ENCODE data around the gene ACKR4.
"Not testable (repeated sequence)": the region's sequence is repeated elsewhere in the genome, so short reads cannot be mapped to it uniquely, and the experiment has no call there.

Gene ACKR4

DNA sequence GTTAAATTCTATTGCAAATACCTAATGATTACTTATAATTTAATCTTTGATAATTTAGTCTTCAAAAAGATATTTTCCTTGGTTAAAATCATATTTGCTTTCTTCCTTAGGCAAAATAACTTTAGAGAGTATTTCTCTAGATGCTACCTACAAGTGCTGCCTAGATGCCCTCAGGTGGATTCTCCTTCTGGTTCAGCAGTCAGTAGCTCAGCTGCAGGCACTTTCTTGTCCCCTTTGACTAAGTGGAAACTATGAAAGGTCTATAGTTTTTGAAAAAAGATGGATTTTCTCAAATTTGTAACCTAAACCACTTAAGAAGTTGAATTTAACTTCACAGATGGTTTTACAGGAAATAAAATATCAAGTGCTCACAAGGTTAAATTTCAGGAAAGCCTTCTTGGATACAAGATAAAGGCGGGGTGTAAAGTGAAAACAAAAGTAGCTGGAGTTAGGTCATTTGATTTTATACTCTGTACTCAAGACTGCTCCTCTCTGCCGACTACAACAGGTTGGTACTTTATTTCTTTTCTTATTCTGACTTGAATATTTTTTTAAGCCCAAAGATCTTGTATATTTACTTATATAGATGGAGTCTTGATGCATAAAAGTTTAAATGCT lies at the start of gene ACKR4:
TSS of gene ACKR4 (plus strand) at position 455 of the 618 bp plus-strand sequence. CDS start 3,128 bp downstream, outside the sequence.
- DNase-seq = no peak

GRCh38 chr3:132549169-132549568 lies 47.9 kb upstream of the ACKR4 start:
- DNase-seq = no peak

DNA sequence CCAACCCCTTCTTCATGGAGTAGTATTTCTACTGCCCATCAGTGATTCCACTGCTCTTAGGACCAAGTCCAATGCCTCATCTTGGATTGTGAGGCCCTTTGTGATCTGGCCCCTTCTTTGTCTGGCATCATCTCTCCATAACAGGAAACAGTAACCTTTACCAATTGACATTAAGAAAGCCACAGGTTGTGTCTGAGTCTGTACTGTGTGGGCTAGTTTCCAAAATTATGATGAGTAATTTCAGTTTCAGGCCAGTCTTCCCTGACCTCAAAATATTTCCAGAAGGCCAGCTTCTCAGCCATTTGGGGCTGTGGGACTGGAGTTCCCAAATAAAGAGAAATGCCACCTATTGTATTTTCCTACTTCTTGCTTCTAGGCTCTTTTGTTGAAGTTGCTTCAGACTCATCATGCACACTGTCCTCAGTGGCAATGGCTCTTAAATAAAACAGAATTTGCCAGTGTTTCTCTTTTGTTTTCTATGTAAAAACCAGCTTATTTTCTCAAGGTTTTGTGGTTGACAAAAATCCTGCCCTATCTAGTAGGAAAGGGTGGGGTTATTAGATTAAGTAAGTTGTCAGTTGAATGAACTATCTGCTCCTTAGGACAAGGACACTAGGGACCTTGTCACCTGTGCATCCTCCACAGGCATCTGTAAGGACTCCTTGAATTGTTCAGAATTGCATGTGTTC lies 47.0 kb upstream of the ACKR4 start:
- no peak for DNase-seq

DNA sequence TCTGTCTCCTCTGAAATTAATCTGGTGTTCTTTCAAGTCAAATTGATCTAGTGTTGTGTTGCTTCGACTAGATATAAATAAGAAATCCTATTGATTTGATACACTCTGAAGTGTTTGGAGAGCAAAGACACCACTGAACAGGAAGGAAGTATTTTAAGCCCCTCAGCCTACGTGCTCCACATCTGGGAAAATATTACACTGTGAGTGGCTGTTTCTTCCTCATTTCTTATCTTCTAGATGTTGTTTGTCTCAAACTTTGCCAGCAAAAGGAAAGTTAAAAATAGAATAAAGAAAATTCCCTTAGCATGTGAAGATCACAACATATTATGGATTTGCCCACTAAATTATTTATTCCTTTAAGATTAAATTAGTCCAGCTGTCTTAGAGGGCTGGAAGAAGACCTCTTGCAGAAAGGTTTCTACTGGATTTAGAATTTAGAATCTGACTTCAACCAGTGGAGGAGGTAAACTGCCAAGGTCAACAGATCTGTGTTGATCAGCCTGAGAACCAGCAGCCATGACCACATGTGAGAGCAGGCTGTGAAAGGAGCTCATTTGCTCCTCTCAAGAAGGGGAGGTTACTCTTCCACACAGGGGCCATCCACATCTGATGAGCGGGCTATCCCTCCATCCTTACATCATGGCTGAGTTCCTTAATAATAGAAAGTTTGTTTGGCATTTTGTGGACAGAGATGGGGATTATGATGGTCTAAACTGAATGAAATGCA lies 46.3 kb upstream of the ACKR4 start:
- no peak for DNase-seq

- no peak for DNase-seq
These were observed 43.2 kb upstream of the ACKR4 start for GRCh38 chr3:132553826-132554225.

GRCh38 chr3:132554437-132554836 lies 42.6 kb upstream of the ACKR4 start:
- DNase-seq = no peak

DNA sequence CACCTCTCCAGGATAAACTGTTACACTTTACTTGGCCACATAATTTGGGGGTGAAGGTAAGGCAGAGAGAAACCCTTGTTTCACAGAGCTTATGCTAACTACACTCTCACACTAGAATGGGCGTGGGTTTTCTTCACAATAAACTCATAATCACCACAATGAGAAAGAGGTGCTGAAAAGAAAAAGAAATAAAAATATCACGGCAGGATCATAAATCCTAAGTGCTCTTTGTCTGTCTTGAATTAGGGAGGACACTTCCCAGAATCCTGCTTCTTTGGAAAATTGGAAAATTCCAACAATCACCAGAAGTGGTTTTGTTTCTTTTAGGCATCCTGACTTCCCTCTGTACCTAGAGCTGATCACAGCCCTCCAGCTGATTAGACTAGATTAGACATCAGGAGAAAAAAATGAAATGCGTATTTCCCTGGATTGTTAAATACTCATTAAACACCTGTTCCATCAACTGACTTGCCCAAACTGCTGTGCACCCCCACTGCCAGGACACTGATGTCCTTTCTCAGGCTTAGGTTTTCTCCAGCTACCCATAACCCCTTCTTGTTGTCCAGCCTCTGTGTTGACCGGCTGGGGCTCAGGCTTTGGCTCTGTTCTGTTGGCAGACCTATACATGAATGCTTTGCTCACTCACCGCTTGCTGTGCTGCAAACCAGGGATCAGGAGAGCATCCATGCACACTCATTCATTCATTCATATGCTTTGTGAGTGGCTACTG lies 41.6 kb upstream of the ACKR4 start:
- no peak for DNase-seq

DNA sequence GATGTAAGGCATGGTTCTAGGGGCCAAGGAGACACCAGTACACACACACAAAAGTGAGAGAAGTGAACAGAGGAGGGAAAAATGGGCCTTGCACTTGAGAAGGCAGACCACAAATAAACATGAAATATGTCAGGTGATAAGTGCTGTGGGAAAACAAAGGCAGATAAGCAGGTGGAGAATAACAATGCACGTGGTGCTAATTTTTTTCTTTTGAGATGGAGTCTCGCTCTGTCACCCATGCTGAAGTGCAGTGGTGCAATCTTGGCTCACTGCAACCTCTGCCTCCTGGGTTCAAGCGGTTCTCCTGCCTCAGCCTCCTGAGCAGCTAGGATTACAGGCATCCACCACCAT lies 41.1 kb upstream of the ACKR4 start:
- not testable (repeated sequence) for DNase-seq

DNA sequence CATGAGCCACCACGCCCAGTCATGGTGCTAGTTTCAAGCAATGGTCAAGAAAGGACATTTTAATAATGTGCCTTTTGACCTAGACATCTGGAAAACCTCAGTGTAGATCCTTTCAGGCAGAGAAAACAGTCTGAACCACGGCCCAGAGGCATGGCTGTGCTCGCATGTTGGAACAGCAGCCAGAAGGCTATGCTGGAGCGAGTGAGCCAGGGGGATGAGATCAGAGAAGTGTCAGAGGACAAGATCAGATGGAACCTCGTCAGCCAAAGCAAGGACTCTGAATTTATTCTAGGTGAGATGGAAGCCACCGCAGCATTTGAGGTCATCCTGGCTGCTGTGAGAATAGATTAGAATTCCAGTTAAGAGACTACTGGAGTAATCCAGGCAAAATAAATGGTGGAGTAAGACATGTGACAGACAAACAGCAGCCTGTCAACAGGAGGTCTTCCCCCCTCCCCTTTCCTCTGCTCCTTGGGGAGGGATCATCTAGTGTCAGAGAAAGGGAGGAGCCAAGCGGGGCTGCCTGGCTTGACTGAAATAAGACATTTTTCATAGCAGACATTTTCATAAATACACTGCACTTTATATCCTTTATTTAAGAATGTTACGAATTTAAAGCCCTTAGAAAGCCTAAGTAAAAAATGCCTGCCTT lies 40.4 kb upstream of the ACKR4 start:
- no peak for DNase-seq

GRCh38 chr3:132561003-132561402 lies 36.1 kb upstream of the ACKR4 start:
- no peak for DNase-seq

DNA sequence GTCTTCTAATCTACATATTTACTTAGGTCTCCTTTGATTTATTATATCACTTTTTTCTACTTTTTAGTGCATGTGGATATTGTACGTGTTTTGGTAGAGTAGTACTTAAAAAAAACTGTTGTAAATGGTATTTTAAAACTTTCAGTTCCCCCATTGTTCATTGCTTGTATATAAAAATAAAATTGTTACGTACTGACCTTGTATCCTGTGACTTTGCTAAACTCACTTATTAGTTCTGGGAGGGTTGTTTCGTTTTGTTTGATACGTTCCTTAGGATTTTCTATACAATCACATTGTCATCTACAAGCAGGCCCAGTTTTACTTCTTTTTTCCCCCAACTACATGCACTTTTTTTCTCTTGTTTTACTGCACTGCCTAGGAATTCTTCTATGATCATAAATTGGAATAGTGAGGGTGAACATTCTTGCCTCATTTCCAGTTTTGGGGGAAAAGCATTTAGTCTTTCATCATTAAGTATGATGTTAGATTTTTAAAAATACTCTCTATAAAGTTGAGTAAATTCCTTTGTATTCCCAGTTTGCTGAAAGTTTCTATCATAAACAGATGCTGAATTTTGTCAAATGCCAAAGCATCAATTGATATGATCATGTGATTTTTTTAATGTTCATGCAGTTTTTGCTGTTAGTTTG lies 33.5 kb upstream of the ACKR4 start:
- no peak for DNase-seq

DNA sequence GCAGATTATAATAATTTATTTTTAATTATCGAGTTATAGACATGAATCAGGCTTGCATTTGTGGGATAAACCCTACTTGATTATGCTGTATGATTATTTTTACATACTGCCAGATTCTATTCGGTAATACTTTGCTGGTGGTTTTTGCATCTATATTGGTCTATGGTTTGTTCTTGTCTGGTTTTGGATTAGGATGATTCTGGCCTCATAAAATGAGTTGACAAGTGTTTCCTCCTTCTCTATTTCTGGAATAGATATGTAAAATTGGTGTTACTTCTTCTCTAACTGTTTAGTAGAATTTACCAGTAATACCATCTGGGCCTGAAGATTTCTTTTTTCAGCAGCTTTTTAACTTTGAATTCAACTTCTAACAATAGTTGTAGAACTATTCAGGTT lies 33.0 kb upstream of the ACKR4 start:
- no peak for DNase-seq

DNA sequence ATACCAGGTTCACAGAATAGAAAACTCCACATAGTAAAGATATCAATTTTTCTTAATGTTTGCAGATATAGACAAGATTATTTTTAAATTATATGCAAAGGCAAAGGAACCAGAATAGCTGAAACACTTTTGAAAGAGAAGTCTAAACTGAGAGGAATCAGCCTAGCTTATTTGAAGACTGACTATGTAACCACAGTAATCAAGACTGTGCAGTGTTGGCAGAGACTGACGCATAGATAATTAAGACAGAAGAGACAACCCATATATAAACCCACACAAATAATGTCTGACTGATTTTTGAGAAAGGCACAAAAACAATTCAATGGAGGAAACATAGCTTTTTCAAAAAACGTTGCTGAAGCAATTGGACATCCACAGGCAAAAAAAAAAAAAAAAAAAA lies 28.6 kb upstream of the ACKR4 start:
- DNase-seq = no peak

DNA sequence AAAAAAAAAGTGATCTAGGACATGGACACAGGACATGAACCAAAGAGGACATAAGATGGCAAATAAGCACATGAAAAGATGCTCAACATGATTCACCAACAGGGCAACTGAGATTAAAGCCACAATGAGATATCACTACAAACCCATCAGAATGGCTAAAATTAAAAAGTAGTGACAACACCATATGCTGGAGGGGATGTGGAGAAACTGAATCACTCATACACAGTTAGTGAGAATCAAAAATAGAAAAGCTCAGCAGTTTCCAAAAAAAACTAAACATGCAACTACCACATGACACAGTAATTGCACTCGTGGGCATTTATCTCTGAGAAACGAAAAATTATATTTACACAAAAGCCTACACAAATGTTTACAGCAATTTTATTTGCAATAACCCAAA lies 27.9 kb upstream of the ACKR4 start:
- DNase-seq = no peak

DNA sequence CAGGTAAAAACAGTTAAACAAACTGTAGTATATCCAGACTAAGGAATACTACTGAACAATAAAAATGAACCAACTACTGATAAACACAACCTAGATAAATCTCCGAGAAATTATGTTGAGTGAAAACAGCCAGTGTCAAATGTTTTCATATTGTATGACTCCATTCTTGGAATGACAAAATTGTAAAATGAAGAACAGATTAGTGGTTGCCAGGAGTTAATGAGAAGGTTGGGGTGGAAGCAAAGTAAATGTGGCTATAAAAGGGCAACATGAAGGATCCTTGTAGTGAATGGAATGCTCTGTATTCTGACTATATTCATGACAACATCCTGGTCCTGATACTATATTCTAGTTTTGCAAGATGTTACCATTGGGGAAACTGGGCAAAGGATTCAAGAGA lies 27.5 kb upstream of the ACKR4 start:
- no peak for DNase-seq

DNA sequence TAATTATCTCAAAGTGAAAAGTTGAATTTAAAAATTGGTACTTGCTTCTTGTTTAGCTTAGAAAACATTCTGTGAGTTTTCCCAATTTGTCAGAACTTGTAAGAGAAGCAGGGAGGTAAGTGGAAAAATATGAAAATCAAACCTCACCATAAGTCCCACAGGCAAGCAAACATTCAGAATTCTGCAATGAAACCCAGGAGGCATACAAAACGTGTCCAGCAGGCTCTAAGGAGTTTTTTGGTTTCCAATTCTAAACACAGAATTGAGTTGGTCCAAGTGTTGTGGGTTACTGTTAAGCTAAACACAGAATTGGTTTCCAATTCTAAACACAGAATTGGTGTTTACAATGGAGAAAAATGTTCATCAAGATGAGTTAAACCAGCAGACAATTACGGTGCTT lies 27.1 kb upstream of the ACKR4 start:
- DNase-seq = no peak

GRCh38 chr3:132573797-132574211 lies 23.3 kb upstream of the ACKR4 start:
- DNase-seq = no peak

DNA sequence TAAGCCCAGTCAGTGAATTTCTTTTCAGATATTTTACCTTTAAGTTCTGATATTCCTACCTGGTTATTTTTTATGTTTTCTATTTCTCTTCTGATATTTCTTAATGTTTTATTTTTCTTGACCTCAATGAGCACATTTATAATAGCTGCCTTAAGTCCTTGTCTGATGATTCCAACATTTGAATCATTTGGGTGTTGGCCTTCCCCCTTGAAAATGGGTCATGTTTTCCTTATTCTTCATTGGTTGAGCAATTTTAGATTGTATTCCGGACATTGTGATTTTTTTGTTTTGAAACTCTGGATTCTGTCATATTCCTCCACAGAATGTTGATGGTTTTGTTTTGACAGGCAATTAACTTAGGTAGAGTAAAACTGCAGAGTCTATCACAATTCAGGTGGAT lies 9.7 kb upstream of the ACKR4 start:
- no peak for DNase-seq

DNA sequence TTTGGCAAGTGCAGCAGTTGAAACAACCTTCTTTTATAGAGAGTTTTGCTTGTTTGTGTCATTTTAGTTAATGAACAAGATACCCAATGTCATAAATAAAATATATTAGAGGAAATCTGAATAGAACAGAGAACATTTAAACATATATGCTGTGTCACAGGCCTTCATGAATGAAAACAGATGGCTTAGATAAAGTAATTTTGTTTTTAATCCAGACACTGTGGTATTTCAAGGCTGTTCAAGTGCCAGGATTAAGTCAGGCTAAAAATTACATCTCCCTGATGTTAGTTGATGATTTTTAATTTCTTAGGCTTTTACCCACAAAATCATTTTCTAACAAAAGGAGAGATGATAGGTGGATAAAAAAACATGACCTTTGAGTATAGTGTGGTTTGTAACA lies 4.9 kb upstream of the ACKR4 start:
- no peak for DNase-seq

GRCh38 chr3:132593241-132593946 lies 3.7 kb upstream of the ACKR4 start:
- DNase-seq = no peak

GRCh38 chr3:132593947-132594323 lies 3.1 kb upstream of the ACKR4 start:
- DNase-seq = peak; percentile 58

DNA sequence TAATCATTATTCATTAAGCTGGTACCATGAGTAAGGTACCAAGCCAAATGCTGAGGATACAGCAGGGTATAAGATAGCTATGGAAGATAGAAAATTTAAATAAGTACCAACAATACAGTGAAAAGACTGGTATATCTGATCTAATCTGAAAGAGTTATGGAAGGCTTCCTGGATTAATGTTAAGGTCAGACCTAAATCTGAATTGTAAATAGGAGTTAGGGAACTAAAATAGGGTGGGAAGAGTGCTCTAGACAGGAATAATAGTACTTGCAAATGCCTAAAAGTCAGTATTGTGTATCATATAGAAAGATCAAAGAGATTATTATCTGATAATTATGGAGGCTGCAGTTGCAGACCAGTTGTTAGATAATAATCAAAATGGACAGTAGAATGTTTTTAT lies 2.6 kb upstream of the ACKR4 start:
- DNase-seq = no peak
